Caco-2 (cell line): ENCODE results near the gene LRRC59. TPM values are rescaled to one million over a fixed set of nuclear protein-coding genes. Genes with fewer than 3 reads are reported as not detected.
A peak's percentile ranks its signal among the peaks of the same experiment; 100 is the strongest.

ENCODE experiments used
- BruUV-seq: library from RNA; stranded (reverse); fragments of 400-500 nt; replicated peaks from 2 replicates; lab custom pipeline; 2021; lab: Mats Ljungman, UMichigan
- CTCF ChIA-PET: fragments of 300-600 bp; sonication (Branson Sonifier 250); formaldehyde crosslinking; loops from one replicate; lab custom pipeline; 2022; ENCODE audit warnings: antibody characterized with exemption; lab: Charles Lee
- POLR2A ChIA-PET: fragments of 300-600 bp; sonication (Branson Sonifier 250); formaldehyde crosslinking; loops from one replicate; lab custom pipeline; 2022; ENCODE audit warnings: antibody characterized with exemption; lab: Charles Lee
- DNase-seq, 2 experiments: peaks; one replicate each; pipeline versions ENCODE4 v3.0.0 to v3.0.0-alpha.2; 2020 to 2022
- H3K27me3 ChIP-seq: replicated peaks from 2 replicates; pipeline ENCODE4 v1.6.0; 2011; ENCODE audit warnings: low read length; ENCODE audit not compliant: control insufficient read depth, insufficient read depth
- H3K36me3 ChIP-seq: 2 replicates; pipeline ENCODE4 v1.5.1; 2011; ENCODE audit warnings: low read length; ENCODE audit not compliant: control insufficient read depth, insufficient read depth
- H3K4me1 ChIP-seq: fragments of 250-450 bp; sonication (Bioruptor Pico); 2 replicates; pipeline ENCODE4 v1.5.1; 2020; ENCODE audit warnings: mild to moderate bottlenecking
- H3K4me3 ChIP-seq: 2 replicates; pipeline ENCODE4 v1.5.1; 2011; ENCODE audit warnings: low read depth, mild to moderate bottlenecking, control low read depth, low read length
- H3K9me3 ChIP-seq: fragments of 250-450 bp; sonication (Bioruptor Pico); 2 replicates; pipeline ENCODE4 v1.5.1; 2020; ENCODE audit warnings: mild to moderate bottlenecking, moderate library complexity
- H3K27ac Mint-ChIP-seq: one replicate; pipeline ENCODE4 v1.8.0; 2022; ENCODE audit warnings: mixed read lengths; ENCODE audit not compliant: unreplicated experiment
- H3K27me3 Mint-ChIP-seq: one replicate; pipeline ENCODE4 v1.8.0; 2022; ENCODE audit warnings: mixed read lengths; ENCODE audit not compliant: insufficient read depth, unreplicated experiment
- H3K36me3 Mint-ChIP-seq: one replicate; pipeline ENCODE4 v1.8.0; 2022; ENCODE audit warnings: mild to moderate bottlenecking, mixed read lengths; ENCODE audit not compliant: insufficient read depth, unreplicated experiment
- H3K4me1 Mint-ChIP-seq: one replicate; pipeline ENCODE4 v1.8.0; 2022; ENCODE audit warnings: low read depth, mixed read lengths; ENCODE audit not compliant: unreplicated experiment
- H3K4me3 Mint-ChIP-seq: one replicate; pipeline ENCODE4 v1.8.0; 2022; ENCODE audit warnings: mild to moderate bottlenecking, moderate library complexity, mixed read lengths; ENCODE audit not compliant: unreplicated experiment
- H3K9me3 Mint-ChIP-seq: one replicate; pipeline ENCODE4 v1.8.0; 2022; ENCODE audit warnings: mixed read lengths; ENCODE audit not compliant: unreplicated experiment
- CTCF ChIP-seq, 2 experiments: fragments of 200-600 bp in 1 of 2; IDR thresholded peaks; 1 replicate in 1 of 2; 2 replicates in 1 of 2; pipeline versions ENCODE4 v1.5.1 to v1.8.0; 2011 to 2022; ENCODE audit warnings: antibody characterized with exemption in 1 of 2, control low read depth in 1 of 2, inconsistent platforms in 1 of 2, low read depth in 1 of 2, low read length in 1 of 2, mild to moderate bottlenecking in 1 of 2, moderate library complexity in 1 of 2; ENCODE audit not compliant: insufficient read depth in 1 of 2, severe bottlenecking in 1 of 2, unreplicated experiment in 1 of 2
- intact Hi-C: fragments of 100-400 bp; cut with micrococcal nuclease; formaldehyde crosslinking; loops from one replicate; pipeline ENCODE4 v1.10.0; 2022; ENCODE audit not compliant: unreplicated experiment
- total RNA-seq: library from RNA; stranded (reverse); gene quantifications from 2 replicates; pipeline ENCODE4 v1.2.3, GENCODE V29; 2022

Gene LRRC59
- total RNA-seq, 1 experiment from 2014 or later = 324 TPM

GRCh38 chr17:50362661-50363060 is 34.7 kb downstream of the LRRC59 start:
- Mint-ChIP-seq H3K27ac (peak overlapping the region; percentile 23), H3K4me3 (no peak overlapping the region), H3K9me3 (no peaks in the 10 kb centered on the region), H3K27me3 (no peaks in the 10 kb centered on the region), H3K4me1 (peaks cover 10% of the 10 kb centered on the region), H3K36me3 (peaks cover 67% of the 10 kb centered on the region)
- no peaks in the 10 kb centered on the region; the same call in 1 of the 2 replicates for H3K4me1 ChIP-seq
- ChIA-PET POLR2A (interaction anchor here (0.6 to 3.5 kb wide), 7 partner anchors 16 to 159 kb away, joined by 3 to 14 read pairs (median 3); partner anchors contain the start of genes LRRC59 and XYLT2), CTCF (interaction anchor here (0.5 to 4.8 kb wide), 23 partner anchors 8 to 685 kb away, joined by 3 to 65 read pairs (median 5); partner anchors contain the start of genes EME1, LRRC59, MRPL27 and RSAD1)
- BruUV-seq = no TSS peak
- H3K9me3 ChIP-seq = no peaks in the 10 kb centered on the region
- DNase-seq = peak in 1 of 2 experiments; percentile 35
- no peaks in the 10 kb centered on the region for H3K27me3 ChIP-seq
- no peak overlapping the region for H3K4me3 ChIP-seq
- H3K36me3 ChIP-seq = peaks cover 15% of the 10 kb centered on the region
- TF ChIP-seq CTCF (IDR thresholded peaks at IDR 0.05; ENCODE audit: insufficient read depth in 1 of 2, low read depth in 1 of 2, low read length in 1 of 2, severe bottlenecking in 1 of 2, unreplicated experiment in 1 of 2) = no peak
- intact Hi-C loops = loop anchor here (1.0 to 10.0 kb wide), 3 partner anchors 16 to 332 kb away; partner anchors contain the start of gene XYLT2

DNA sequence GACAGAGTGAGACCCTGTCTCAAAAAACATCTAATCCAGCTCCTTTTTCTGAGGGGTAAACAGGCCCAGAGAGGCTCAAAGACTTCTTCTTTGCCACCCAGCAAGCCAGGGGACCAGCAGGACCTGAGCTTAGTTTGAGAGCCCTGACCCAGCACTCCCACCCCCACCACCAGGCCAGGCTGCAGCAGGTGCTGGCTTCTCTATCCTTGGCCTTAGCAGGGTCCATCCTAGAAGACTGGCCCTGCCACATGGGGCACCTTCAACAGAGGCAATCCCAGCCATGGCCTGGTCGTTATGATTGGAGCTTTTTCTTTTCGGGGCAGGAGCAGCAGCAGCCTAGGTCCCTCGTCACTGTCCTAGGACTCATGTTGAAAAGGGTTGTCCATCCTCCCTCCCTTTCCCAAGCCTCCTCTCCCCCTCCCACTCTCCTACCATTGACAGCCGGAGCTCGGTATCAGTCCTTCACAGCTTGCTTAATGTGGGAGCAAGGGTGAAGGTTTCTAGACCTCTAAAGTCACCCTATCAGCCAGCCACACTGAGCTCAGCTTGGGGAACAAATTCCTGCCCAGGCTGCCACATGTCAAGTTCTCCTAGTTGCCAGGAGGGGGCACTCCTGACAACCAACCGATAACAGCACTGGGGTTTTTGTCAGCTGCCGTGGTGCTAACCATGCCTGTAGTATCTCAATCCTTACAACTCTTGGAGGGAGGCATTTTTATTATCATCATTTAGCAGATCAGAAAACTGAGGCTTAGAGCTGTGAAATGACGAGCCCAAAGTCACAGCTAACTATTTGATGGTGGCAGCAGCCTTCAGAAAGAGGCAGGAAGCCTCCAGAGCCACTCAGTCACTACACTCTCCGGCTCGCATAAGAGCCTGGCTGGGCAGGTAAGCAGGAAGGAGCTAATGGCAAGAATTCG is 35.5 kb downstream of the LRRC59 start:
- TF ChIP-seq CTCF (IDR thresholded peaks at IDR 0.05; ENCODE audit: insufficient read depth in 1 of 2, low read depth in 1 of 2, low read length in 1 of 2, severe bottlenecking in 1 of 2, unreplicated experiment in 1 of 2) = peak; percentile 97 to 98
- no TSS peak for BruUV-seq
- POLR2A ChIA-PET = interaction anchor here (0.6 to 3.5 kb wide), 9 partner anchors 11 to 464 kb away, joined by 3 to 14 read pairs (median 3); partner anchors contain the start of genes EME1, LRRC59, MRPL27 and XYLT2
- no peaks in the 10 kb centered on the region for H3K27me3 Mint-ChIP-seq
- no peaks in the 10 kb centered on the region; the same call in 1 of the 2 replicates for H3K4me1 ChIP-seq
- H3K4me1 Mint-ChIP-seq = peaks cover 10% of the 10 kb centered on the region
- H3K36me3 Mint-ChIP-seq = peaks cover 73% of the 10 kb centered on the region
- intact Hi-C loops = loop anchor here (1.0 to 10.0 kb wide), 3 partner anchors 16 to 333 kb away; partner anchors contain the start of gene XYLT2
- no peak overlapping the region for H3K4me3 ChIP-seq
- DNase-seq = peak; percentile 80 to 81
- H3K27me3 ChIP-seq = no peaks in the 10 kb centered on the region
- H3K27ac Mint-ChIP-seq = peak overlapping the region; percentile 23
- no peaks in the 10 kb centered on the region for H3K9me3 ChIP-seq
- CTCF ChIA-PET = interaction anchor here (0.5 to 4.8 kb wide), 29 partner anchors 7 to 999 kb away, joined by 3 to 65 read pairs (median 4); partner anchors contain the start of genes EME1, LRRC59, MRPL27 and RSAD1
- no peak overlapping the region for H3K4me3 Mint-ChIP-seq
- no peaks in the 10 kb centered on the region for H3K9me3 Mint-ChIP-seq
- peaks cover 13% of the 10 kb centered on the region for H3K36me3 ChIP-seq
